Common myeloid progenitor, CD34-positive (primary cell): ENCODE data around the gene LPIN2.

ENCODE experiments used
- CTCF ChIA-PET: fragments of 350-600 bp; sonication (Branson Sonifier 250); formaldehyde crosslinking; loops from one replicate; lab custom pipeline; 2021; ENCODE audit warnings: antibody characterized with exemption; lab: Charles Lee
- POLR2A ChIA-PET: fragments of 350-600 bp; sonication (Branson Sonifier 250); formaldehyde crosslinking; loops from one replicate; lab custom pipeline; 2021; ENCODE audit warnings: antibody characterized with exemption; lab: Charles Lee
- DNase-seq, 3 donors: peaks; one replicate each; pipeline versions ENCODE4 v3.0.0 to v3.0.0-alpha.2; 2013
- H3K27ac ChIP-seq, 2 experiments: 1 replicate in 1 of 2; 2 replicates in 1 of 2; pipeline ENCODE4 v1.7.0; 2013; ENCODE audit warnings: inconsistent platforms in 2 of 2, low read length in 2 of 2, mild to moderate bottlenecking in 2 of 2, low read depth in 1 of 2, moderate library complexity in 1 of 2; ENCODE audit not compliant: severe bottlenecking in 2 of 2, insufficient read depth in 1 of 2, poor library complexity in 1 of 2
- H3K27me3 ChIP-seq, 5 experiments: replicated peaks in 2 of 5; 1 replicate in 3 of 5; 2 replicates in 2 of 5; pipeline versions ENCODE4 v1.6.1 to v1.7.0; 2013; ENCODE audit warnings: low read length in 4 of 5, mild to moderate bottlenecking in 2 of 5, moderate library complexity in 2 of 5, inconsistent platforms in 1 of 5; ENCODE audit not compliant: insufficient read depth in 5 of 5, control insufficient read depth in 4 of 5
- H3K36me3 ChIP-seq, 4 experiments: 1 replicate in 2 of 4; 2 replicates in 2 of 4; pipeline versions ENCODE4 v1.6.1 to v1.7.0; 2013; ENCODE audit warnings: low read length in 3 of 4, control low read depth in 1 of 4, mild to moderate bottlenecking in 1 of 4; ENCODE audit not compliant: control insufficient read depth in 4 of 4, insufficient read depth in 4 of 4
- H3K4me1 ChIP-seq, 4 experiments: 1 replicate in 3 of 4; 2 replicates in 1 of 4; pipeline versions ENCODE4 v1.6.1 to v1.7.1; 2013; ENCODE audit warnings: low read length in 3 of 4, mild to moderate bottlenecking in 3 of 4, control low read depth in 1 of 4, inconsistent platforms in 1 of 4, moderate library complexity in 1 of 4; ENCODE audit not compliant: control insufficient read depth in 4 of 4, insufficient read depth in 4 of 4; ENCODE audit errors: control extremely low read depth in 1 of 4
- H3K4me3 ChIP-seq, 7 experiments: 1 replicate in 4 of 7; 2 replicates in 3 of 7; pipeline versions ENCODE4 v1.5.1 to v1.7.0; 2013; ENCODE audit warnings: mild to moderate bottlenecking in 7 of 7, low read length in 6 of 7, moderate library complexity in 6 of 7, inconsistent platforms in 2 of 7, low read depth in 2 of 7, control low read depth in 1 of 7; ENCODE audit not compliant: insufficient read depth in 4 of 7, control insufficient read depth in 1 of 7; ENCODE audit errors: extremely low read depth in 1 of 7
- H3K9me3 ChIP-seq, 5 experiments: 1 replicate in 4 of 5; 2 replicates in 1 of 5; pipeline versions ENCODE4 v1.6.1 to v1.7.1; 2013; ENCODE audit warnings: low read length in 4 of 5, mild to moderate bottlenecking in 2 of 5, inconsistent platforms in 1 of 5, low read depth in 1 of 5, moderate library complexity in 1 of 5; ENCODE audit not compliant: control insufficient read depth in 4 of 5, insufficient read depth in 2 of 5; ENCODE audit errors: control extremely low read depth in 1 of 5
- WGBS: methylation state at CpG from one replicate; pipeline ENCODE4 v1.1.5; 2013; ENCODE audit not compliant: insufficient coverage; 5-methylcytosine and 5-hydroxymethylcytosine counted together

LPIN2 gene

DNA sequence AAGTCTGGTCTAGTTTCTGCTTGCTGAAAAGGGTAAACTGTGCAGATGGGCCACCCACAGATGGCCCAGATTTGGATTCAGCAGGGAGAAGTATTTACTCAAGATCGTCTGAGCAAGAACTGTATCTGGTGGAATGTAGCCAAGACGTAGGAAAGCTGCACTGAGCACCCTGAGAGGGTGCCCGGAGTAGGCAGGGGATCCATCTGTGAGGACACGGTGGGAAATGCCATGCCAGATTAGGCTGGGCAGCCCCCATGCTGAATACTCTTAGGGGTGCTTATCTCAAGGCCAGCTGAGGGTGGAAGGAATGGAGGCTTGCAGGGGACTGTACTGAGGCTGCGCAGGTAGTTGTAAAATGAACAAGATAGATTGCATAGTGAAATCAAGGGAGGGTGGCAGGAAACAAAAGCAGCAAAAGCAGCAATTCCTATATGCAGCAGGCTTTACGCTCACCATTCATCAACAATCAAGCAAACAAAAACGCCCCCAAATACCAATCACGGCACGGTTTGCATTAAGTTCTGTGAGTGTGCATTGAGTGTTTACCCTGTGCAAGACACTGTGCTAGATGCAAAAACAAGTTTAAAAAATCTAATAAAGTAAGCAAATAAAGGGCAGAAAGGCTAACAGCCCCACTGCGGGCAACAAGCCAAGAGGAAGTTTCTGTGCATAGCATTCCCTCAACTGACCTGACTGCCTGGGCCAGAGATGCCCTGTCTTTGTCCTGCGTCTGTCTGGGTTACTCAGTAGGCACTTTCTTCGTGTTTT, 32.2 kb upstream of the LPIN2 start:
- no peak overlapping the region for H3K27ac ChIP-seq
- CTCF ChIA-PET = interaction anchor here (0.8 to 1.7 kb wide), 5 partner anchors 10 to 84 kb away, joined by 3 to 8 read pairs (median 6); no protein-coding TSS in a partner anchor
- POLR2A ChIA-PET = interaction anchor here (0.6 kb wide), 1 partner anchor 9 kb away, joined by 9 read pairs; no protein-coding TSS in a partner anchor

DNA sequence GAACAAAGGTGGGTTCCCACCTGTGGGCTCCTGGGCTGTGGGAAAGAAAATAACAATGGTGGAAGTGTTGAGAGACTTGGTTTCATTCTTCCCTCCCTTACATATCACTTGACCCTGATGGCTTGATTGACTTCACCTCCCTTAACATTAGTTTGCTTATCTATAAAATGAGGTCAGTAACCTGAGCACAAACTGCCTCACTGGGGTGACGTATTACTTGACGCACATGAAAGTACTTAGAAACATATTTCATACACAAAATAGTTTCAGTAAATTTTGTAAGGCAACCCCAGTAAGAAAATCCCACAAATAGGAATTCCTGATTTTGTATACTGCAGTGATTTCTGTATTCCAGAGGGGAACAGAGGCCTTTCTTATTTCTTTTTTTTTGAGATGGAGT, 29.4 kb upstream of the LPIN2 start:
- WGBS = no CpG with 5 or more reads among the region's 2 CpGs
- no peaks in the 10 kb centered on the region for H3K9me3 ChIP-seq
- H3K4me3 ChIP-seq = no peak overlapping the region
- no peaks in the 10 kb centered on the region for H3K27me3 ChIP-seq
- no peak for DNase-seq
- H3K27ac ChIP-seq = no peak overlapping the region
- ChIA-PET POLR2A (no interaction called here), CTCF (interaction anchor here (0.8 to 1.4 kb wide), 2 partner anchors 11 to 17 kb away, joined by 3 to 5 read pairs; no protein-coding TSS in a partner anchor)
- H3K36me3 ChIP-seq = no peaks in the 10 kb centered on the region
- peaks cover 9 to 19% (median 15%) of the 10 kb centered on the region in 4 experiments for H3K4me1 ChIP-seq

More for the DNA sequence above, 32.2 kb upstream of the LPIN2 start:
- Histone ChIP-seq H3K4me1 (peaks cover 9 to 20% (median 13%) of the 10 kb centered on the region in 4 experiments), H3K27me3 (no peaks in the 10 kb centered on the region), H3K4me3 (peak overlapping the region in 2 of 7 experiments; percentile 54 to 59), H3K9me3 (no peaks in the 10 kb centered on the region), H3K36me3 (no peaks in the 10 kb centered on the region)
- peak in 2 of 3 donors; percentile 64 to 67 for DNase-seq
- WGBS = 23% methylated on average over 5 of the region's 12 CpGs

DNA sequence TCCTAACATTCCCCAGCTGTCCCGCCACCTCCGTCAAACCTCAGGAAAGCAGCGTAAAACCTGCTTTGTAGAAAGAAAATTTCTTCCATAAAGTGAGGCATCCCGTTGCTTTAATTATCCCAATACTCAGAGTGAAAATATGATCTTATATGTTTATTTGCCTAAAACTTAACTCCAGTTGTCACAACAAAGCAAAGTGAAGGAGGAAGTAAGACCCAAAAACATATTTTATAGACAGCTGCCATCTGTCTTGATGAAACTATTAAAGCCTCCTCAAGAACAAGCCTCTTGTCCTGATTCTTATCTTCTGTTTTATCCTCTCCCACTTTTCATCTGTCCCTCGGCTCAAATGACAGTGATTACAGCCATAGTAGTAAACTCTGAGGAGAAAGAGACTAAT, 28.9 kb upstream of the LPIN2 start:
- no CpG with 5 or more reads among the region's 5 CpGs for WGBS
- H3K27ac ChIP-seq = no peak overlapping the region
- no peaks in the 10 kb centered on the region for H3K36me3 ChIP-seq
- CTCF ChIA-PET = interaction anchor here (0.8 to 1.4 kb wide), 2 partner anchors 11 to 18 kb away, joined by 3 to 5 read pairs; no protein-coding TSS in a partner anchor
- POLR2A ChIA-PET = no interaction called here
- H3K27me3 ChIP-seq = no peaks in the 10 kb centered on the region
- H3K4me3 ChIP-seq = no peak overlapping the region
- H3K4me1 ChIP-seq = peaks cover 9 to 23% (median 17%) of the 10 kb centered on the region in 4 experiments
- H3K9me3 ChIP-seq = no peaks in the 10 kb centered on the region
- peak in 1 of 3 donors; percentile 21 for DNase-seq

DNA sequence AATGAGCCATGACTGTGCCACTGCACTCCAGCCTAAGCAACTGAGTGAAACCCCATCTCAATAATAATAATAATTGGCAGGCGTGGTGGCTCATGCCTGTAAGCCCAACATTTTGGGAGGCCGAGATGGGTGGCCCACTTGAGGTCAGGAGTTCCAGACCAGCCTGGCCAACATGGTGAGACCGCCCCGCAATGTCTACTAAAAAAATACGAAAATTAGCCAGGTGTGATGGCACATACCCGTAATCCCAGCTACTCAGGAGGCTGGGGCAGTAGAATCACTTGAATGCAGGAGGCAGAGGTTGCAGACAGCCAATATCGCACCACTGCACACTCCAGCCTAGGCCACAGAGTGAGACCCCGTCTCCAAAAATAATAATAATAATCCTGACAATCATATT, 27.9 kb upstream of the LPIN2 start:
- no peak for DNase-seq
- POLR2A ChIA-PET = no interaction called here
- H3K36me3 ChIP-seq = no peaks in the 10 kb centered on the region
- no peak overlapping the region for H3K4me3 ChIP-seq
- 100% methylated on average over 6 of the region's 8 CpGs for WGBS
- CTCF ChIA-PET = interaction anchor here (0.9 to 1.4 kb wide), 2 partner anchors 19 to 21 kb away, joined by 3 read pairs; no protein-coding TSS in a partner anchor
- no peaks in the 10 kb centered on the region for H3K9me3 ChIP-seq
- peaks cover 9 to 23% (median 17%) of the 10 kb centered on the region in 4 experiments for H3K4me1 ChIP-seq
- no peaks in the 10 kb centered on the region for H3K27me3 ChIP-seq
- H3K27ac ChIP-seq = no peak overlapping the region

DNA sequence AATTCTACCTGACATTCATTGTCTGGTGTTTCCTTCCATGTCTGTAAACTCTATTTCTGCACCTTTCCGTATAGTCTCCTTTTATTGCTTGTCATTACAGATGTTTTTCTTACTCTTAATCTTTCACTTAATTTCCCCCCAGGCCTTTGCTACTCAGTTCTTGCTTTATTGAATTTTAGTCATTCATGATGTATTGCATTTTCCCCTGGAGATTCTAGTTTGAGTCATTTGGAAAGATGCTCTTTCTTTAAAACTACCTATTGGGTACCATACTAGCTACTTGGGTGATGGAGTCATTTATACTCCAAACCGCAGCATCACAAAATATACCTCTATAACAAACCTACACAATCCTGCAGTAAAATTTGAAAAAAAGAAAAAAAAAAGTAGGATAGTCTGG, 27.2 kb upstream of the LPIN2 start:
- WGBS = 100% methylated on average over 1 of the region's 2 CpGs
- Histone ChIP-seq H3K9me3 (no peaks in the 10 kb centered on the region), H3K4me3 (no peak overlapping the region), H3K4me1 (peaks cover 4 to 17% (median 12%) of the 10 kb centered on the region in 4 experiments), H3K27ac (no peak overlapping the region), H3K27me3 (no peaks in the 10 kb centered on the region), H3K36me3 (no peaks in the 10 kb centered on the region)
- CTCF ChIA-PET = interaction anchor here (1.0 kb wide), 2 partner anchors 22 to 24 kb away, joined by 4 read pairs; no protein-coding TSS in a partner anchor
- DNase-seq = no peak
- POLR2A ChIA-PET = no interaction called here

DNA sequence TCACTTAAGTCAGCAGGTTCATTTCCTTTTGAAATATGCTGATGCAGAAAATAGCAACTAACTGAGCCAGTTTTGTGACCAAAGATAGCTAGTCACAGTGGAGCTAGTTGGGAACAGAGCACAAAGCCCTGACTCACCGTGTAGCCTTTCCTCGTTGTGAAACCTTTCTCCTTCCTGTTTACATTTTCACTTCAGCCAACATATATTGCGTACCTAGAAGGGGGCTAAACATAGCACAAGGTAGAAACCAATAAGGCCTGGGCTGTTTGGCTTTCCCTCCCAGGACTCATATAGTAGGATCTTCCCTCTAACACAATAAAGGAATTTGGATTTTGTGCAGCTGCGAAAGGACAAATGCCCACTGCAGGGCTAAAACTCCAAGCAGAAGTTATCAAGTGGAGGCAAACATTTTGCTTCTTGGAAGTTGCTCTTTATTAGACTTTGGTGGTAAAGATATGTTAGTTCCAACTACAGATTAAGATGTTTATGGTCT, 24.5 kb upstream of the LPIN2 start:
- DNase-seq = peak; percentile 45 to 77 (median 67)

More for the DNA sequence above, 24.5 kb upstream of the LPIN2 start:
- Histone ChIP-seq H3K36me3 (no peaks in the 10 kb centered on the region), H3K4me3 (no peak overlapping the region), H3K27ac (peak overlapping the region in 1 of 2 experiments; percentile 52), H3K4me1 (peaks cover 0 to 9% (median 6%) of the 10 kb centered on the region in 4 experiments), H3K27me3 (no peaks in the 10 kb centered on the region), H3K9me3 (no peaks in the 10 kb centered on the region)
- CTCF ChIA-PET = interaction anchor here (0.9 to 2.5 kb wide), 3 partner anchors 14 to 26 kb away, joined by 3 to 10 read pairs (median 4); no protein-coding TSS in a partner anchor
- 0% methylated on average over 2 of the region's 4 CpGs for WGBS
- POLR2A ChIA-PET = no interaction called here
